Measurements from ENCODE around the gene TFIP11.

The TFIP11 gene

GRCh38 chr22:26512149-26512793 lies at the start of gene TFIP11:
TSS of gene TFIP11 (minus strand) at chr22:26512473. CDS start at chr22:26510272, 2,201 bp downstream.
- peak; percentile 96 for DNase-seq (ENCODE audit: low spot score)

- DNase-seq (ENCODE audit: low spot score) = no peak
Measured at GRCh38 chr22:26561756-26562417, 49.6 kb upstream of the TFIP11 start.

- DNase-seq (ENCODE audit: low spot score) = no peak
Measured at GRCh38 chr22:26559961-26560575, 47.8 kb upstream of the TFIP11 start.

GRCh38 chr22:26558248-26558895 lies 46.1 kb upstream of the TFIP11 start:
- DNase-seq (ENCODE audit: low spot score) = no peak

- no peak for DNase-seq (ENCODE audit: low spot score)
Measured at GRCh38 chr22:26556904-26557303, 44.6 kb upstream of the TFIP11 start.

GRCh38 chr22:26555478-26555877 lies 43.2 kb upstream of the TFIP11 start:
- DNase-seq (ENCODE audit: low spot score) = no peak

GRCh38 chr22:26554956-26555355 lies 42.7 kb upstream of the TFIP11 start:
- no peak for DNase-seq (ENCODE audit: low spot score)

- DNase-seq (ENCODE audit: low spot score) = peak; percentile 90
Measured at GRCh38 chr22:26553056-26553752, 40.9 kb upstream of the TFIP11 start.

GRCh38 chr22:26552466-26552865 lies 40.2 kb upstream of the TFIP11 start:
- no peak for DNase-seq (ENCODE audit: low spot score)

GRCh38 chr22:26551568-26551967 lies 39.3 kb upstream of the TFIP11 start:
- DNase-seq (ENCODE audit: low spot score) = no peak

GRCh38 chr22:26550498-26551033 lies 38.3 kb upstream of the TFIP11 start:
- peak; percentile 92 for DNase-seq (ENCODE audit: low spot score)

- DNase-seq (ENCODE audit: low spot score) = no peak
Measured at GRCh38 chr22:26549902-26550497, 37.7 kb upstream of the TFIP11 start.

GRCh38 chr22:26548984-26549383 lies 36.7 kb upstream of the TFIP11 start:
- DNase-seq (ENCODE audit: low spot score) = no peak

- DNase-seq (ENCODE audit: low spot score) = no peak
Measured at GRCh38 chr22:26548303-26548702, 36.0 kb upstream of the TFIP11 start.

- DNase-seq (ENCODE audit: low spot score) = no peak
Measured at GRCh38 chr22:26547837-26548236, 35.6 kb upstream of the TFIP11 start.

- DNase-seq (ENCODE audit: low spot score) = no peak
Measured at GRCh38 chr22:26547426-26547825, 35.2 kb upstream of the TFIP11 start.

GRCh38 chr22:26546282-26546681 lies 34.0 kb upstream of the TFIP11 start:
- DNase-seq (ENCODE audit: low spot score) = no peak

- DNase-seq (ENCODE audit: low spot score) = no peak
Measured at GRCh38 chr22:26545827-26546226, 33.6 kb upstream of the TFIP11 start.

- no peak for DNase-seq (ENCODE audit: low spot score)
Measured at GRCh38 chr22:26545385-26545784, 33.1 kb upstream of the TFIP11 start.

- no peak for DNase-seq (ENCODE audit: low spot score)
Measured at GRCh38 chr22:26544489-26544888, 32.2 kb upstream of the TFIP11 start.

GRCh38 chr22:26542831-26543230 lies 30.6 kb upstream of the TFIP11 start:
- no peak for DNase-seq (ENCODE audit: low spot score)

All from GM03348 (cell line).